ENCODE measurements around the gene PLAAT5. TPM values are rescaled to one million over a fixed set of nuclear protein-coding genes. Genes with fewer than 3 reads are reported as not detected.
"Not testable (repeated sequence)": the region's sequence is repeated elsewhere in the genome, so short reads cannot be mapped to it uniquely, and the experiment has no call there.

Gene PLAAT5
- total and polyA plus RNA-seq, 11 donors: 0.49 to 7.1 (median 1.5) TPM

- intact Hi-C loops (cut with DNase I): loop anchor here in 1 of 10 donors (10.0 kb wide), 1 partner anchor 61 kb away; the partner anchor contains the start of gene LGALS12
- no peaks in the 10 kb centered on the region for H3K36me3 ChIP-seq
- 69 to 77% (median 71%) methylated on average over 1 of the region's 1 CpG for WGBS, 4 donors
- no peak overlapping the region for H3K4me3 ChIP-seq
- H3K9me3 ChIP-seq: peaks cover 0 to 11% (median 0%) of the 10 kb centered on the region in 12 donors
- no peaks in the 10 kb centered on the region for H3K4me1 ChIP-seq
- no peak overlapping the region for H3K27ac ChIP-seq
- DNase-seq (no peak), ATAC-seq (no peak)
- H3K27me3 ChIP-seq: peaks cover 0 to 4% (median 0%) of the 10 kb centered on the region in 9 donors
- TF ChIP-seq CTCF (IDR thresholded peaks at IDR 0.05) (no peak), POLR2A (IDR thresholded peaks at IDR 0.05) (no peak)
These were observed 47.3 kb downstream of the PLAAT5 start for GRCh38 chr11:63443714-63444113.

GRCh38 chr11:63435831-63436230, 55.1 kb downstream of the PLAAT5 start:
- H3K36me3 ChIP-seq; ATAC-seq; H3K4me1 ChIP-seq; H3K9me3 ChIP-seq; DNase-seq; H3K27ac ChIP-seq; H3K4me3 ChIP-seq; intact Hi-C loops (cut with DNase I): not testable (repeated sequence)
- peaks cover 0 to 25% (median 0%) of the 10 kb centered on the region in 9 donors for H3K27me3 ChIP-seq
- WGBS, 4 donors: 0 to 20% (median 15%) methylated on average over 2 to 4 of the region's 4 CpGs

- H3K9me3 ChIP-seq; DNase-seq; H3K27ac ChIP-seq; ATAC-seq; H3K36me3 ChIP-seq; H3K4me1 ChIP-seq; intact Hi-C loops (cut with DNase I); H3K4me3 ChIP-seq: not testable (repeated sequence)
- 76 to 88% (median 81%) methylated on average over 20 to 22 of the region's 22 CpGs for WGBS, 4 donors
- peaks cover 0 to 25% (median 0%) of the 10 kb centered on the region in 9 donors for H3K27me3 ChIP-seq
These were observed 55.6 kb downstream of the PLAAT5 start for GRCh38 chr11:63435351-63435750.

- intact Hi-C loops (cut with DNase I); ATAC-seq; H3K27ac ChIP-seq; H3K9me3 ChIP-seq; H3K4me1 ChIP-seq; H3K36me3 ChIP-seq; DNase-seq; H3K4me3 ChIP-seq: not testable (repeated sequence)
- peaks cover 0 to 39% (median 0%) of the 10 kb centered on the region in 9 donors for H3K27me3 ChIP-seq
- 35 to 77% (median 47%) methylated on average over 2 of the region's 2 CpGs for WGBS, 4 donors
These were observed 60.2 kb downstream of the PLAAT5 start for GRCh38 chr11:63430731-63431130.

- no peaks in the 10 kb centered on the region for H3K36me3 ChIP-seq
- no peak for TF ChIP-seq POLR2A (IDR thresholded peaks at IDR 0.05)
- TF ChIP-seq CTCF (IDR thresholded peaks at IDR 0.05): no peak
- no peak overlapping the region for H3K4me3 ChIP-seq
- H3K27ac ChIP-seq: no peak overlapping the region
- H3K27me3 ChIP-seq: peaks cover 0 to 21% (median 0%) of the 10 kb centered on the region in 9 donors
- ATAC-seq (no peak), DNase-seq (no peak)
- no peaks in the 10 kb centered on the region for H3K4me1 ChIP-seq
- WGBS, 4 donors: 78 to 86% (median 82%) methylated on average over 2 of the region's 2 CpGs; no CpG with 5 or more reads in 1 of the 4 donors
- no peaks in the 10 kb centered on the region for H3K9me3 ChIP-seq
- intact Hi-C loops (cut with DNase I): no loop called here
These were observed 62.9 kb downstream of the PLAAT5 start for GRCh38 chr11:63427971-63428508.
